ENCODE results near the gene ZNF625.
"Not testable (repeated sequence)": the region's sequence is repeated elsewhere in the genome, so short reads cannot be mapped to it uniquely, and the experiment has no call there.

ZNF625 gene

GRCh38 chr19:12139269-12139668 lies 17.3 kb downstream of the ZNF625 start:
- no peak for DNase-seq (ENCODE audit: low read depth in 1 of 2, low spot score in 1 of 2)

DNA sequence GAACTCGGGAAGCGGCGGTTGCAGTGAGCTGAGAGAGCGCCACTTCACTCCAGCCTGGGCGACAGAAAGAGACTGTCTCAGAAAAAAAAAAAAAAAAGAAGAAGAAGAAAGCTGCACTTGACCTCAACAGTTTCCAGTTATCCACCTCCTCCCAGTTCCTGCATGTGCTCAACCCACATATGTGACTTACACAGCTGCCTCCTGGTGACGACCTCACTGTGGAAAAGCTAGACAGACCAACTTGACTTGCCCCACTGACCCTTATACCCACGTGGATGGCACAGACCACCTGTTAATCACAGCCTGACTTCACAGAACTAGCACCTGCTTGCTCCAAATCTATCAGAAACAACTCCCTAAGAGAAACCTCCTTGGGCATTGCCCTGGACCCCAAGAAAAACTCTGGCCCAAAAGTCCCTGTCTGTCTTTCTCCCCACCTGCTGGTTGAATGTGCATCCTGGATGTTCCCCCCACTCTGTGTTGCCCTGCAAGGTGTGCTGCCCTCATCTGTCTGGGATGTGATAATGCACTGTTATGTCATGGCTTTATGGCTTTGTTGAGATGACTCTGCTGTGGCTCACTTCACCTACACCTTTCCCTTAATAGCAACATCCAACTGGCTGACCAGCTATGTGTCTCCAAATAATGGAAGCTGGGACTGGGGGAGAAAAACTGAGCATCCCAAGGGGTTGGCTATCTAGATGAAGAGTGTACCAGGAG lies 19.2 kb downstream of the ZNF625 start:
- no peak for DNase-seq (ENCODE audit: low read depth in 1 of 2, low spot score in 1 of 2)

DNA sequence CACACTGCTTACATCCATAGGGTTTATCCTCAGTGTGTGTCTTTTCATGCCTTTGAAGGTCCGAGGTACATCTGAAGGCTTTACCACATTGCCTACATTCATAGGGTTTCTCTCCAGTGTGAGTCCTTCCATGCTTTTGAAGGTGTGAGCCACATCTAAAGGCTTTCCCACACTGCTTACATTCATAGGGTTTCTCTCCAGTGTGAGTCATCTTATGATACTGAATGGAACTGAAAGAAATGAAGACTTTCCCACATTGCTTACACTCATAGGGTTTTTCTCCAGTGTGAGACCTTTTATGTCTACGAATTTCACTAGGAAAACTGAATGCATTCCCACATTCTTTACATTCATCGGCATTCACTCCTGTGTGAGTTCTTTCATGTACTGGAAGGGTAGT lies 23.5 kb downstream of the ZNF625 start:
- no peak for DNase-seq (ENCODE audit: low read depth in 1 of 2, low spot score in 1 of 2)

- no peak for DNase-seq (ENCODE audit: low read depth in 1 of 2, low spot score in 1 of 2)
Measured at GRCh38 chr19:12126707-12127106, 29.8 kb downstream of the ZNF625 start.

DNA sequence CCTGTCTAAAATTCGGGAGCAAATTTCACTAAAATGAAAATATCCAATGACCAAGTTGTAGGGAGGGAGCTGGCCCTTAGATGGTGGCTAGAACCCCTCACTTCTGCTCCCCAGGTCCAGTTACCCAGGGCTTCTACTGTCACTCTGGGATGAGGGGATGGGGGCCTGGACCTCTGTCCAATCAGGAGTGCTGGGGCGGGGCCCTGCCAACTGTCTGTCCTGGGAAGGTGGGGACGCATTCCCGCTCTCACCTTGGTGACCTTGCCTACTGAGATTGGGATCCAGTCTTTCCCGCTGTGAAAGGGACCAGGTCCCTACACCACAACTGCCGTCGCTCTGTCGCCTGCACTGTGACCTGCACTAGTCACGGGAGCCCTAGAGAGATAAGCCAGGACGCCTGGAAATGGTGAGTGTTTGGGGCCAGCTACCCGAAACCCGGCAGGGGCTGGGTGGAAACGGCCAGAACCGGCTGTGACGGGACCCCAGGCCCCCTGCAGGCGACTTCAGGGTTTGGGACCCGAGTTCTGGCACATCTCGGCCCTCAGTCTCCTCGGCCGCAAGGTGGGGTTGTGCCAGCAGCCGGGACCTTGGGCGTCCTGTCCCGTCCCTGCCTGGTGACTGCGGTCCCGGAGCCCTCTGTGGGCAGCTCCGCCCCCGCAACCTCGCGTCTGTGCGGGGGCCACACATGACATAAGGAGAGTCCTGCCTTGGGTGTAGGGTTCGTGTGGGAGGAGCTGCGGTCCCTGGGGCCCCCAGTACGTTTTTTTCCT lies 39.1 kb downstream of the ZNF625 start:
- no peak for DNase-seq (ENCODE audit: low read depth in 1 of 2, low spot score in 1 of 2)

DNA sequence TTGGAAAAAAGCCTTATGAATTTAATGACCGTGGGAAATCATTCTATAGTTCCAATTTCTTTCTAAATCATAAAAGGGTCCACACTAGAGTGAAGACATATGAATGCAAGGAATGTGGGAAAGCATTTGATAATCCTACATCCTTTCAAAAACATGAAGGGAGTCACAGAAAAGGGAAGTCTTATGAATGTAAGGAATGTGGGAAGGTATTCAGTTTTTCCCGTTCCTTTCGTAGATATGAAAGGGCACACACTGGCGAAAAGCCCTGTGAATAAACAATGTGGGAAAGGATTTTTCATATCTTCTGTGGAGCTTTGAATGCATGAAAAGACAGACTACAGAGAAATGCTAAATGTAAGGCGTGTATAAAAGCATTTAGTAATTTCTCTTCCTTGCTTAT lies 43.4 kb downstream of the ZNF625 start:
- DNase-seq (ENCODE audit: low read depth in 1 of 2, low spot score in 1 of 2): no peak

- no peak for DNase-seq (ENCODE audit: low read depth in 1 of 2, low spot score in 1 of 2)
Measured at GRCh38 chr19:12112701-12113100, 43.8 kb downstream of the ZNF625 start.

GRCh38 chr19:12111943-12112637 lies 44.4 kb downstream of the ZNF625 start:
- no peak for DNase-seq (ENCODE audit: low read depth in 1 of 2, low spot score in 1 of 2)

GRCh38 chr19:12111176-12111575 lies 45.4 kb downstream of the ZNF625 start:
- no peak for DNase-seq (ENCODE audit: low read depth in 1 of 2, low spot score in 1 of 2)

- not testable (repeated sequence) for DNase-seq (ENCODE audit: low read depth in 1 of 2, low spot score in 1 of 2)
Measured at GRCh38 chr19:12103909-12104308, 52.6 kb downstream of the ZNF625 start.

- no peak for DNase-seq (ENCODE audit: low read depth in 1 of 2, low spot score in 1 of 2)
Measured at GRCh38 chr19:12098040-12098439, 58.5 kb downstream of the ZNF625 start.

- no peak for DNase-seq (ENCODE audit: low read depth in 1 of 2, low spot score in 1 of 2)
Measured at GRCh38 chr19:12095111-12095790, 61.3 kb downstream of the ZNF625 start.
